ENCODE measurements around the gene SERPIND1.
"Not testable (repeated sequence)": the region's sequence is repeated elsewhere in the genome, so short reads cannot be mapped to it uniquely, and the experiment has no call there.

Gene SERPIND1

DNA sequence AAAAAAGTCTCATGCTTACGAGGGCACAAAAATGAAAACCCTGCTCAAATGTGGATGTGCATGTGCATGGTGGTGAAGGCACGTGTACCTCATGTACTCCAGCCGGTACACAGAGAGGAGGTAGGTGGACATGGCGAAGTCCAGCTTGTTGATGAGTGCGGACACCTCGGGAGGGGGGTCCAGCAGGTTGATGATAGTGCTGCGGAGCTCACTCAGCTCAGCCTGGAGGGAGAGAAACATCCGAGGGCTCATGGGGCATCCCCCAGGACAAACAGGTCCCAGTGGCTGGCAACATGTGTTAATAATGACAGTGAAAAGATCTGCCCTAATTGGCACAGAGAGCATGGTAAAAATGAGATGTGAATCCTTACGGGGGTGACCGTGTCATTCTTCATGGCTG, 9.2 kb upstream of the SERPIND1 start:
- Histone ChIP-seq H3K4me3 (ENCODE audit: low read length) (no peak overlapping the region), H3K9ac (ENCODE audit: low read length) (no peak overlapping the region), H3K9me3 (ENCODE audit: control insufficient read depth, low read length) (no peaks in the 10 kb centered on the region), H3K36me3 (ENCODE audit: control insufficient read depth, insufficient read depth, low read length) (peaks cover 10% of the 10 kb centered on the region), H3K27me3 (ENCODE audit: control insufficient read depth, insufficient read depth, low read length) (no peaks in the 10 kb centered on the region), H3K4me1 (ENCODE audit: control insufficient read depth, insufficient read depth, low read length) (no peaks in the 10 kb centered on the region)

DNA sequence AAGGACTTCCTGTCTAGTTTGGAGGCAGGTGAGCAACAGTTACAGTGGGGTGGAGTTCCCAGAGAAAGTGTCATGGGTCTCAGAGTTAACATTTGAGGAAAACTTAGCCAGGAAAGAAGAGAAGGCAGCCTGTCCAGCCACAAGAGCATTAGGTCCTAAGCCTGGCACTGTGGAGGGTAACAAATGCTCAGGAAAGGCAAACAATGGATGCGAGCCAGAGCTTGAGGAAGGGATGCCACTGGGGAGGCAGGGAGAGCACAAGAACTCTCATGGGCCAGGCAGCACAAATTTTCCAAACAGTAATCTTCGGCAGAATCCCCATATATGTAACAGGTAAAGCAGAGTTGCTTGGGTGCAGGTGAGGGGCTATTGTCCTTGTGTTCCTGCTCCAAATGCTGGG, 8.0 kb upstream of the SERPIND1 start:
- Histone ChIP-seq H3K4me3 (ENCODE audit: low read length) (no peak overlapping the region), H3K9me3 (ENCODE audit: control insufficient read depth, low read length) (no peaks in the 10 kb centered on the region), H3K27me3 (ENCODE audit: control insufficient read depth, insufficient read depth, low read length) (no peaks in the 10 kb centered on the region), H3K4me1 (ENCODE audit: control insufficient read depth, insufficient read depth, low read length) (no peaks in the 10 kb centered on the region), H3K9ac (ENCODE audit: low read length) (no peak overlapping the region), H3K36me3 (ENCODE audit: control insufficient read depth, insufficient read depth, low read length) (peaks cover 10% of the 10 kb centered on the region)

DNA sequence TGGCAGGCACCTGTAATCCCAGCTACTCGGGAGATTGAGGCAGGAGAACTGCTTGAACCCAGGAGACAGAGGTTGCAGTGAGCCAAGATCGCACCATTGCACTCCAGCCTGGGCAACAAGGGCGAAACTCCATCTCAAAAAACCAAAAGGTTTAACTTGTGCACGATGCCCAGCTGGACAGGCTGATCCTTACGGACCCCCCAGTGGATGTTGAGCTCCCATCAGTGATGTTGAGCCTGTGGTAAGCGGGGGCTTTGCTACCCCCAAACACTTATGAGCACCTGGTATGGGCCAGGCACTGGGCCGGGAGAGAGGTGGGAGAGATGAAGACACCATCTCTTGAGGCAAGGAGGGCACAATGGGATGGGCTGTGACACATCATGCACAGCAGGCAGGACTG, 7.4 kb upstream of the SERPIND1 start:
- no peak overlapping the region for H3K4me3 ChIP-seq (ENCODE audit: low read length)
- no peaks in the 10 kb centered on the region for H3K9me3 ChIP-seq (ENCODE audit: control insufficient read depth, low read length)
- peaks cover 7% of the 10 kb centered on the region for H3K36me3 ChIP-seq (ENCODE audit: control insufficient read depth, insufficient read depth, low read length)
- H3K27me3 ChIP-seq (ENCODE audit: control insufficient read depth, insufficient read depth, low read length): no peaks in the 10 kb centered on the region
- H3K4me1 ChIP-seq (ENCODE audit: control insufficient read depth, insufficient read depth, low read length): no peaks in the 10 kb centered on the region
- H3K9ac ChIP-seq (ENCODE audit: low read length): no peak overlapping the region

DNA sequence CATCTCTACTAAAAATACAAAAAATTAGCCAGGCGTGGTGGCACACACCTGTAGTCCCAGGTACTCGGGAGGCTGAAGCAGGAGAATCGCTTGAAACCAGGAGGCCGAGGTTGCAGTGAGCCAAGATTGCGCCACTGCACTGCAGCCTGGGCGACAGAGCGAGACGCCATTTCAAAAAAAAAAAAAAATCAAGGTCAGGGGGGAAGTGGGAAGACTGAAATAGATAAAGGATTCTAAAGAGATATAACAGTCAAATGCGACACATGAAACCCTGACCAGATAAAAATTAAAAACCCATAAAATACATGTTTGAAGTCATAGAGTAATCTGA, 4.5 kb upstream of the SERPIND1 start:
- H3K4me3 ChIP-seq (ENCODE audit: low read length); H3K36me3 ChIP-seq (ENCODE audit: control insufficient read depth, insufficient read depth, low read length); H3K9me3 ChIP-seq (ENCODE audit: control insufficient read depth, low read length); H3K27me3 ChIP-seq (ENCODE audit: control insufficient read depth, insufficient read depth, low read length); H3K4me1 ChIP-seq (ENCODE audit: control insufficient read depth, insufficient read depth, low read length); H3K9ac ChIP-seq (ENCODE audit: low read length): not testable (repeated sequence)

DNA sequence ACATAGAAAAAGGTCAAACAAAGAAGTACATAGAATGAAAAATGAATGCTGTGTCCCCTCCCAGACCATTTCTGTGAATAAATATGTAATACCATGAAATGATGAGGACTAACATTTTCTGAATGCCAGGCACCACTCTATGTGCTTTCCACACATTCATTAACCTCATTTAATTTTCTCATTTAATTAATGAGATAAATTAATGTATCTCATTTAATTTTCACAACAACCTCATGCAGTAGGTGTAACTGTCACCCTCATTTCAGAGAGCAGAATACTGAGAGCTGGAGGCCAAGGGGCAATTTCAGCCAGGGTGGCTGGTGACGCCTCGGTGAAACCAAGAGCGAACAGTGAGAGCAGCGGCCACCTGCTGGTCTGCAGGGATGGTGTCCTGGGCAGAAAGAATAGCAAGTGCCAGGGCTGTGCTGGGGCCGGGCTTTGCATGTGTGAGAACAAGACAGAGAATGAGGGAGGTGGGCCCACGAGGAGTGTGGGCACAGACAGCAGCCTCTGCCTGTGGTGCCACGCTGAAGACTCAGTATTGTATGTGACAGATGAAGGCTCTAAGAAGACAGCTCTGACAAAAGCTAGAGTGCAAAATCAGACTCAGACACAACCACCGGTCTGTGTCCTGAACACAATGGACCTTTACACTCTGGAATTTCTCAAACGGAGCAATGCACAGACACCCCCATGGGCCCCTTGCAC, 1.8 kb upstream of the SERPIND1 start:
- H3K9ac ChIP-seq (ENCODE audit: low read length): no peak overlapping the region

DNA sequence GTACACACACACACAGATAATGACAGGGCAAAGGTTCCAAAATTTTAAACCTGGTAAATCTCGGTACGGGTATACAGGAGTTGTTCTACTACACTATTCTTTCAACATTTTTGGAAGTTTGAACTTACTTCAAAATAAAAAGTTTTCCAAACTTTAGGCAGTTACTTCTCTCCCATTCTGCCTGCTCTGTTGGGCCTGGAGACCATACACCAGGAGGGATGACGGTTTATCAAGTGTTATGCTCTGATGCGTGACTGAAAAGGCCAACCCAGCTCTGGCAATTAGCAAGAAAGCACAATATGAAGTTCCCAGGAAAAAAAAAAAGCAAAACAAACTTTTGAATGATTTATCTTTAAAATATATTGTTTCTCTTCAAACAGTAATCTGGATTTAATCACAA, 969 bp downstream of the SERPIND1 start:
- Histone ChIP-seq H3K9me3 (ENCODE audit: control insufficient read depth, low read length) (no peaks in the 10 kb centered on the region), H3K4me3 (ENCODE audit: low read length) (no peak overlapping the region), H3K27me3 (ENCODE audit: control insufficient read depth, insufficient read depth, low read length) (no peaks in the 10 kb centered on the region), H3K9ac (ENCODE audit: low read length) (no peak overlapping the region), H3K4me1 (ENCODE audit: control insufficient read depth, insufficient read depth, low read length) (peaks cover 8% of the 10 kb centered on the region), H3K36me3 (ENCODE audit: control insufficient read depth, insufficient read depth, low read length) (no peaks in the 10 kb centered on the region)

More for the DNA sequence above, 1.8 kb upstream of the SERPIND1 start:
- H3K4me1 ChIP-seq (ENCODE audit: control insufficient read depth, insufficient read depth, low read length): peaks cover 4% of the 10 kb centered on the region
- no peaks in the 10 kb centered on the region for H3K36me3 ChIP-seq (ENCODE audit: control insufficient read depth, insufficient read depth, low read length)
- H3K27me3 ChIP-seq (ENCODE audit: control insufficient read depth, insufficient read depth, low read length): no peaks in the 10 kb centered on the region
- H3K4me3 ChIP-seq (ENCODE audit: low read length): no peak overlapping the region
- no peaks in the 10 kb centered on the region for H3K9me3 ChIP-seq (ENCODE audit: control insufficient read depth, low read length)

DNA sequence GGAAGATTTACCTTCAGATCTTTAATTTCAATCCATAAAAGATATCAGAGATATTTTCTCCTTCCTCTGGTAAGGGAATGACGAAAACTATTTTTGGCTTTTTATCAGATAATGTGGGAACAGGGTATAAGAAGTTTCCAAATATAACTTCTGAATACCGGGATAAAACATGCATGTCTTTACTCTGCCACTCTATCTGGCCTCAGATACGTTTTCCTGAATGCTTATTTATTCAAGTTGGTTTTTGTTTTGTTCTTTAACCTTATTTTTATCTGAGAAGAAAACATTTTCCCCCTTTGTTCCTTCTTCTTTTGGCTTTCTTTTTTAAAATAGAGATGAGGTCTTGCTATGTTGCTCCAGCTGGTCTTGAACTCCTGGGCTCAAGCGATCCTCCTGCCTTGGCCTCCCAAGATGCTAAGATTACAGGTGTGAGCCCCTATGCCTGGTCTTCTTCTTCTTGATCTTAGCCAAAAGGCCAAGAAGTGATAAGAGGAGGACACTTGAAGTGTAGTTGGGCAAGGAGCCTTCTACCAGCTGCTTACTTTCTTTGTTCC, 1.5 kb downstream of the SERPIND1 start:
- Histone ChIP-seq H3K4me1 (ENCODE audit: control insufficient read depth, insufficient read depth, low read length) (peaks cover 8% of the 10 kb centered on the region), H3K9me3 (ENCODE audit: control insufficient read depth, low read length) (no peaks in the 10 kb centered on the region), H3K4me3 (ENCODE audit: low read length) (no peak overlapping the region), H3K9ac (ENCODE audit: low read length) (no peak overlapping the region), H3K36me3 (ENCODE audit: control insufficient read depth, insufficient read depth, low read length) (no peaks in the 10 kb centered on the region), H3K27me3 (ENCODE audit: control insufficient read depth, insufficient read depth, low read length) (no peaks in the 10 kb centered on the region)

DNA sequence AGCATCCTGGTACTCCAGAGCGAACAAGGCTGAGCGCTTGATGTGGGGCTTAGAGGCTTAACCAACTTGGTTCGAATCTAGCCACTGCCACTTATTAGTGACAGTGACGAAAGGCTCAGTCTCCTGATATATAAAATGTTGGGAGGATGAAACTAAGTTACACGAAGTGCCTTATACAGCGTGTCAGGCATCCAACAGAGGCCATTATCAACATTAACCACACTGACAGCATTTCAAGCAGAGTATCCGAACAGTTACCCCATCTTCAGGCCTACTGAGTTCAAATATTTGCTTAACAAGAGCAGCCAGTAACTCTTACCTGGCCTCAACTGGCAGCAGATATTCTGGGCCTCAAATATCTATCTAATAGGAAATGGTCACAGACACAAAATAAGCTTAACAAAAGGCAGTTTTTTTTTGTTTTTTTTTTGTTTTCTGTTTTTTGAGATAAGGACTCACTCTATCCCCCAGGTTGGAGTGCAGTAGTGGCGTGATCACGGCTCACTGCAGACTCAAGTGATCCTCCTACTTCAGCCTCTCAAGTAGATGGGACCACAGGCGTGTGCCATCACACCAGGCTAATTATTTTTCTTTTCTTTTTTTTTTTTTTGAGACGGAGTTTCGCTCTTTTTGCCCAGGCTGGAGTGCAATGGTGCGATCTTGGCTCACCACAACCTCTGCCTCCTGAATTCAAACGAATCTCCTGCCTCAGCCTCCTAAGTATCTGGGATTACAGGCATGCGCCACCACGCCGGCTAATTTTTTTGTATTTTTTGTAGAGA, 2.9 kb downstream of the SERPIND1 start:
- no peak overlapping the region for H3K4me3 ChIP-seq (ENCODE audit: low read length)
- H3K4me1 ChIP-seq (ENCODE audit: control insufficient read depth, insufficient read depth, low read length): peaks cover 8% of the 10 kb centered on the region

DNA sequence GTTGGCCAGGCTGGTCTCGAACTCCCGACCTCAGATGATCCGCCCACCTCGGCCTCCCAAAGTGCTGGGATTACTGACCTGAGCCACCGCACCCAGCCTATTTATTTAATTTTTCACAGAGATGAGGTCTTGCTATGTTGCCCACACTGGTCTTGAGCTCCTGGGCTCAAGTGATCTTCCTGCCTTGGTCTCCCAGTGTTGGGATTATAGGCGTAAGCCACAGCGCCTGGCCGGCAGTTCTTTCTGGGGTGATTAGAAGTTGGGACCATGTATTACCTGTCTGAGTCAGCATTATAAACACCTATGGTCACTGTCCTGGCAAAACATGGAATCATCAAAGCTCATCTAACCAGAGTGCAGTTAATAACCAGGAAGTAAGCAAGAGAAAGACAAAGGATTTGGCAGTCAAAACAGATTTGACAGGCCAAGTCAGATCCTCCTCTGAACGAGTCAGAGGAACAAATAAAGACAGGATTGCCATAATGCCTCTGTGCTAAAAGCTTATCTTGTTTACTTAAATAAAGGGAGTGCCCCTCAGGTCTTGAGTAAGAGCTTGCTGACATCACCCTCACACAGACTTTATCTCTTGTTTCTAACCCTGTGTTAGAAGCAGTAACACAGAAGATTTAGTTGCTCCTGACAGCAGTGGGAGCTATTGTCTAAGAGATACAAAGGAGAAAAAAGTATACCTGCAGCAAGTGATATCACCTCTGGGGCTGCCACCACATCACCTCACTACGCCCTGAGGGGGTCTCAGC, 3.7 kb downstream of the SERPIND1 start:
- H3K4me3 ChIP-seq (ENCODE audit: low read length): no peak overlapping the region
- no peaks in the 10 kb centered on the region for H3K9me3 ChIP-seq (ENCODE audit: control insufficient read depth, low read length)
- peaks cover 8% of the 10 kb centered on the region for H3K4me1 ChIP-seq (ENCODE audit: control insufficient read depth, insufficient read depth, low read length)
- no peaks in the 10 kb centered on the region for H3K27me3 ChIP-seq (ENCODE audit: control insufficient read depth, insufficient read depth, low read length)
- no peaks in the 10 kb centered on the region for H3K36me3 ChIP-seq (ENCODE audit: control insufficient read depth, insufficient read depth, low read length)
- H3K9ac ChIP-seq (ENCODE audit: low read length): no peak overlapping the region

More for the DNA sequence above, 2.9 kb downstream of the SERPIND1 start:
- no peaks in the 10 kb centered on the region for H3K27me3 ChIP-seq (ENCODE audit: control insufficient read depth, insufficient read depth, low read length)
- H3K36me3 ChIP-seq (ENCODE audit: control insufficient read depth, insufficient read depth, low read length): no peaks in the 10 kb centered on the region
- no peaks in the 10 kb centered on the region for H3K9me3 ChIP-seq (ENCODE audit: control insufficient read depth, low read length)
- H3K9ac ChIP-seq (ENCODE audit: low read length): no peak overlapping the region

DNA sequence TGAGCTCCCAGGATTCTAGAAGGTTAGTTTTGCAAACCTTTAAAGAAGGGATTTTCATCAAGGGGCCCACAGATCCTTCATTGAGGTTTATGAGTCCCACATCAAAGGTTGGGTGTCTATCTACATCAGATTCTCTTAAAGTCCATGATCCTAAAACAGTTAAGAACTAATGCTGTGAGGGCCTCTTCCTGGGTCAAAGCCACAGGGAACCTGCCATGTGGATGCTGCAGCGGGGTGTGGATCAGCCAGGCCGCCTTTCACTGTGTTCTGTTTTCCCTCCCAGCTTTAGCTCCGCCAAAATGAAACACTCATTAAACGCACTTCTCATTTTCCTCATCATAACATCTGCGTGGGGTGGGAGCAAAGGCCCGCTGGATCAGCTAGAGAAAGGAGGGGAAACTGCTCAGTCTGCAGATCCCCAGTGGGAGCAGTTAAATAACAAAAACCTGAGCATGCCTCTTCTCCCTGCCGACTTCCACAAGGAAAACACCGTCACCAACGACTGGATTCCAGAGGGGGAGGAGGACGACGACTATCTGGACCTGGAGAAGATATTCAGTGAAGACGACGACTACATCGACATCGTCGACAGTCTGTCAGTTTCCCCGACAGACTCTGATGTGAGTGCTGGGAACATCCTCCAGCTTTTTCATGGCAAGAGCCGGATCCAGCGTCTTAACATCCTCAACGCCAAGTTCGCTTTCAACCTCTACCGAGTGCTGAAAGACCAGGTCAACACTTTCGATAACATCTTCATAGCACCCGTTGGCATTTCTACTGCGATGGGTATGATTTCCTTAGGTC, 5.3 kb downstream of the SERPIND1 start:
- peaks cover 8% of the 10 kb centered on the region for H3K4me1 ChIP-seq (ENCODE audit: control insufficient read depth, insufficient read depth, low read length)
- no peaks in the 10 kb centered on the region for H3K27me3 ChIP-seq (ENCODE audit: control insufficient read depth, insufficient read depth, low read length)
- no peak overlapping the region for H3K4me3 ChIP-seq (ENCODE audit: low read length)
- no peaks in the 10 kb centered on the region for H3K9me3 ChIP-seq (ENCODE audit: control insufficient read depth, low read length)
- H3K36me3 ChIP-seq (ENCODE audit: control insufficient read depth, insufficient read depth, low read length): no peaks in the 10 kb centered on the region
- no peak overlapping the region for H3K9ac ChIP-seq (ENCODE audit: low read length)

DNA sequence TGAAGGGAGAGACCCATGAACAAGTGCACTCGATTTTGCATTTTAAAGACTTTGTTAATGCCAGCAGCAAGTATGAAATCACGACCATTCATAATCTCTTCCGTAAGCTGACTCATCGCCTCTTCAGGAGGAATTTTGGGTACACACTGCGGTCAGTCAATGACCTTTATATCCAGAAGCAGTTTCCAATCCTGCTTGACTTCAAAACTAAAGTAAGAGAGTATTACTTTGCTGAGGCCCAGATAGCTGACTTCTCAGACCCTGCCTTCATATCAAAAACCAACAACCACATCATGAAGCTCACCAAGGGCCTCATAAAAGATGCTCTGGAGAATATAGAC, 5.9 kb downstream of the SERPIND1 start:
- no peak overlapping the region for H3K4me3 ChIP-seq (ENCODE audit: low read length)
- H3K9me3 ChIP-seq (ENCODE audit: control insufficient read depth, low read length): no peaks in the 10 kb centered on the region
- no peak overlapping the region for H3K9ac ChIP-seq (ENCODE audit: low read length)
- no peaks in the 10 kb centered on the region for H3K36me3 ChIP-seq (ENCODE audit: control insufficient read depth, insufficient read depth, low read length)
- peaks cover 8% of the 10 kb centered on the region for H3K4me1 ChIP-seq (ENCODE audit: control insufficient read depth, insufficient read depth, low read length)
- H3K27me3 ChIP-seq (ENCODE audit: control insufficient read depth, insufficient read depth, low read length): no peaks in the 10 kb centered on the region
